HCT116 (cell line): ENCODE data around the gene MYO3B.

Experiments used
- ATF3 ChIP-seq: IDR thresholded peaks from 2 replicates; pipeline ENCODE4 v1.6.1; 2012
- CTCF ChIP-seq, 3 experiments: fragments of 200-600 bp in 1 of 3; sonication (generic) in 1 of 3; IDR thresholded peaks in 2 of 3; conservative IDR thresholded peaks in 1 of 3; 2 replicates each; pipeline ENCODE4 v1.5.1; 2012 to 2017; ENCODE audit warnings: low read depth in 2 of 3, low read length in 2 of 3, antibody characterized with exemption in 1 of 3, borderline replicate concordance in 1 of 3, control low read depth in 1 of 3, mild to moderate bottlenecking in 1 of 3, mixed read lengths in 1 of 3, mixed run types in 1 of 3, moderate library complexity in 1 of 3; ENCODE audit not compliant: insufficient read depth in 1 of 3
- EZH2 ChIP-seq: fragments of 200-600 bp; sonication (generic); IDR thresholded peaks from 2 replicates; pipeline ENCODE4 v1.6.1; 2017; ENCODE audit warnings: antibody characterized with exemption, mixed run types
- POLR2A ChIP-seq: IDR thresholded peaks from 2 replicates; pipeline ENCODE4 v1.7.0; 2011; ENCODE audit warnings: borderline replicate concordance; ENCODE audit not compliant: insufficient read depth, insufficient read length; ENCODE audit errors: extremely low read depth
- RAD21 ChIP-seq: IDR thresholded peaks from 2 replicates; pipeline ENCODE4 v1.6.1; 2012; ENCODE audit warnings: low read depth, mild to moderate bottlenecking
- ZNF274 ChIP-seq: fragments of 200-500 bp; sonication (Bioruptor generic); IDR thresholded peaks from 2 replicates; pipeline ENCODE4 v1.6.1; 2014; ENCODE audit warnings: mild to moderate bottlenecking, low read depth, low read length, inconsistent platforms
- TF ChIP-seq, protein P1 (sequence below): IDR thresholded peaks from 2 replicates; pipeline ENCODE4 v1.6.1; 2012; ENCODE audit warnings: low read depth

- TF ChIP-seq, protein P1, sequence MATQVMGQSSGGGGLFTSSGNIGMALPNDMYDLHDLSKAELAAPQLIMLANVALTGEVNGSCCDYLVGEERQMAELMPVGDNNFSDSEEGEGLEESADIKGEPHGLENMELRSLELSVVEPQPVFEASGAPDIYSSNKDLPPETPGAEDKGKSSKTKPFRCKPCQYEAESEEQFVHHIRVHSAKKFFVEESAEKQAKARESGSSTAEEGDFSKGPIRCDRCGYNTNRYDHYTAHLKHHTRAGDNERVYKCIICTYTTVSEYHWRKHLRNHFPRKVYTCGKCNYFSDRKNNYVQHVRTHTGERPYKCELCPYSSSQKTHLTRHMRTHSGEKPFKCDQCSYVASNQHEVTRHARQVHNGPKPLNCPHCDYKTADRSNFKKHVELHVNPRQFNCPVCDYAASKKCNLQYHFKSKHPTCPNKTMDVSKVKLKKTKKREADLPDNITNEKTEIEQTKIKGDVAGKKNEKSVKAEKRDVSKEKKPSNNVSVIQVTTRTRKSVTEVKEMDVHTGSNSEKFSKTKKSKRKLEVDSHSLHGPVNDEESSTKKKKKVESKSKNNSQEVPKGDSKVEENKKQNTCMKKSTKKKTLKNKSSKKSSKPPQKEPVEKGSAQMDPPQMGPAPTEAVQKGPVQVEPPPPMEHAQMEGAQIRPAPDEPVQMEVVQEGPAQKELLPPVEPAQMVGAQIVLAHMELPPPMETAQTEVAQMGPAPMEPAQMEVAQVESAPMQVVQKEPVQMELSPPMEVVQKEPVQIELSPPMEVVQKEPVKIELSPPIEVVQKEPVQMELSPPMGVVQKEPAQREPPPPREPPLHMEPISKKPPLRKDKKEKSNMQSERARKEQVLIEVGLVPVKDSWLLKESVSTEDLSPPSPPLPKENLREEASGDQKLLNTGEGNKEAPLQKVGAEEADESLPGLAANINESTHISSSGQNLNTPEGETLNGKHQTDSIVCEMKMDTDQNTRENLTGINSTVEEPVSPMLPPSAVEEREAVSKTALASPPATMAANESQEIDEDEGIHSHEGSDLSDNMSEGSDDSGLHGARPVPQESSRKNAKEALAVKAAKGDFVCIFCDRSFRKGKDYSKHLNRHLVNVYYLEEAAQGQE: no peak
- TF ChIP-seq CTCF (IDR thresholded peaks at IDR 0.05 in 2 of 3, conservative IDR thresholded peaks at IDR 0.05 in 1 of 3; ENCODE audit: borderline replicate concordance in 1 of 3, insufficient read depth in 1 of 3, low read depth in 2 of 3, low read length in 2 of 3): no peak
- TF ChIP-seq ZNF274: no peak
- TF ChIP-seq RAD21: no peak
- TF ChIP-seq POLR2A: no peak
- no peak for TF ChIP-seq EZH2
- TF ChIP-seq ATF3: no peak
These were observed 478.7 kb downstream of the MYO3B start for GRCh38 chr2:170656669-170657068.
